WERI-Rb-1 (cell line): Measurements from ENCODE around the gene COPS4.

Experiments used
- DNase-seq: peaks from one replicate; pipeline ENCODE4 v3.0.0-alpha.2; 2020
- H3K27ac ChIP-seq: fragments of 250-450 bp; sonication (Bioruptor Pico); 2 replicates; pipeline ENCODE4 v1.5.1; 2020; ENCODE audit warnings: mild to moderate bottlenecking, moderate library complexity
- H3K27me3 ChIP-seq: fragments of 250-450 bp; sonication (Bioruptor Pico); 2 replicates; pipeline ENCODE4 v1.5.1; 2021; ENCODE audit warnings: mild to moderate bottlenecking, low read depth, moderate library complexity; ENCODE audit not compliant: insufficient read depth, severe bottlenecking
- H3K36me3 ChIP-seq: fragments of 250-450 bp; sonication (Bioruptor Pico); 2 replicates; pipeline ENCODE4 v1.5.1; 2020; ENCODE audit warnings: mild to moderate bottlenecking, moderate library complexity
- H3K4me3 ChIP-seq: 2 replicates; pipeline ENCODE4 v1.5.1; 2011; ENCODE audit warnings: low read depth, mild to moderate bottlenecking, control low read depth, low read length
- H3K9me3 ChIP-seq: fragments of 250-450 bp; sonication (Bioruptor Pico); 2 replicates; pipeline ENCODE4 v1.5.1; 2021; ENCODE audit warnings: mild to moderate bottlenecking, moderate library complexity; ENCODE audit not compliant: severe bottlenecking
- CTCF ChIP-seq: IDR thresholded peaks from 2 replicates; pipeline ENCODE4 v1.5.1; 2011; ENCODE audit warnings: low read depth, mild to moderate bottlenecking, control low read depth, inconsistent platforms, low read length

Gene COPS4

GRCh38 chr4:83012200-83012686 lies 22.7 kb upstream of the COPS4 start:
- TF ChIP-seq CTCF = no peak
- DNase-seq = peak; percentile 38
- Histone ChIP-seq H3K9me3 (no peaks in the 10 kb centered on the region), H3K27ac (peak overlapping the region; percentile 87), H3K27me3 (no peaks in the 10 kb centered on the region), H3K36me3 (no peaks in the 10 kb centered on the region), H3K4me3 (peak overlapping the region; percentile 89)

DNA sequence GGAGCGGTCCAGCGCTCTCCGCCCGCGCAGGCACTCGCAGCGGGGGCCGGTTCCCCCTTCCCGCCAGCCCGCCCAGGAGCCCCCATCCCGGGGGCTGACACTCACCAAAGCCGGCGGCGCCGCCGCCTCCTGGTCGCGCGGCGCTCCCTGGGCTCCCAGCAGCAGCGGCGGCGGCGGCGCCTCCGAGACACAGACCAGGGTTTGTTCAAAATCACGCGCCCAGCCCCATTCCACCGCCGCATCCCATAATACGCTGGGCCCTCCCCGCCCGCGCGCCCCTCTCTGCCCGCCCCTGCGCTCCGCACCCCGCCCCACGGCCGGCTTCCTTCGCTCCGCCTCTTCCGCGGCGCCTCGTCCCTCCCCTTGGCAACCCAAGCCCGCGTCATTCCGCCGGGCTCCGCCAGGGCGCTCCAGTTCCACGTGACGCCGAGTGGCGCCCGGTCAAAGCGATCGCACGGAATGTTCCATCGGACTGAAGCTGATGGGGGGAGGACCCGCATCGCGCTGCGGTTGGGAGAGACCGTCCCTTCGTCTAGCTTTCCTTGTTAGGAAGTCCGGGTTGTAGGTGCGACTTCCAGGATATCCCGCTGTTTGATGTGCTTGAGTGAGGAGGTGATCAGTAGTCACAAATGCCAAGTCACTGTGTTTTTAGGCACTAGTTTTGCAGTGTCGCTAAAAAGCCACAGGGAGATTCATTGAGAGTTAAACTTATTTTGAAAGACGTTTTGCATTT lies 22.1 kb upstream of the COPS4 start:
- peak; percentile 97 for DNase-seq
- no peaks in the 10 kb centered on the region for H3K36me3 ChIP-seq
- H3K9me3 ChIP-seq = no peaks in the 10 kb centered on the region
- peak overlapping the region; percentile 87 for H3K27ac ChIP-seq
- H3K27me3 ChIP-seq = no peaks in the 10 kb centered on the region
- peak overlapping the region; percentile 89 for H3K4me3 ChIP-seq
- peak; percentile 48 for TF ChIP-seq CTCF

GRCh38 chr4:83013420-83013867 lies 21.5 kb upstream of the COPS4 start:
- TF ChIP-seq CTCF = no peak
- Histone ChIP-seq H3K27ac (peak overlapping the region; percentile 84), H3K4me3 (peak overlapping the region; percentile 69), H3K27me3 (no peaks in the 10 kb centered on the region), H3K9me3 (no peaks in the 10 kb centered on the region), H3K36me3 (no peaks in the 10 kb centered on the region)
- no peak for DNase-seq

- TF ChIP-seq CTCF = no peak
- DNase-seq = no peak
- Histone ChIP-seq H3K9me3 (no peaks in the 10 kb centered on the region), H3K27me3 (no peaks in the 10 kb centered on the region), H3K4me3 (peak overlapping the region; percentile 69), H3K27ac (peak overlapping the region; percentile 84), H3K36me3 (no peaks in the 10 kb centered on the region)
These were observed 21.1 kb upstream of the COPS4 start for GRCh38 chr4:83013902-83014301.

- no peaks in the 10 kb centered on the region for H3K27me3 ChIP-seq
- no peak overlapping the region for H3K4me3 ChIP-seq
- H3K27ac ChIP-seq = no peak overlapping the region
- H3K9me3 ChIP-seq = no peaks in the 10 kb centered on the region
- H3K36me3 ChIP-seq = no peaks in the 10 kb centered on the region
- no peak for DNase-seq
- no peak for TF ChIP-seq CTCF
These were observed 15.0 kb upstream of the COPS4 start for GRCh38 chr4:83019794-83020494.
